Activated CD8-positive, alpha-beta memory T cell treated with anti-CD3 and anti-CD28 coated beads for 4 hours (primary cell): ENCODE results near the gene CIDEB.

Experiments
- DNase-seq, 2 donors: peaks; one replicate each; pipeline ENCODE4 v3.0.0-alpha.2; 2020; ENCODE audit warnings: low read depth in 2 of 2

CIDEB gene

DNA sequence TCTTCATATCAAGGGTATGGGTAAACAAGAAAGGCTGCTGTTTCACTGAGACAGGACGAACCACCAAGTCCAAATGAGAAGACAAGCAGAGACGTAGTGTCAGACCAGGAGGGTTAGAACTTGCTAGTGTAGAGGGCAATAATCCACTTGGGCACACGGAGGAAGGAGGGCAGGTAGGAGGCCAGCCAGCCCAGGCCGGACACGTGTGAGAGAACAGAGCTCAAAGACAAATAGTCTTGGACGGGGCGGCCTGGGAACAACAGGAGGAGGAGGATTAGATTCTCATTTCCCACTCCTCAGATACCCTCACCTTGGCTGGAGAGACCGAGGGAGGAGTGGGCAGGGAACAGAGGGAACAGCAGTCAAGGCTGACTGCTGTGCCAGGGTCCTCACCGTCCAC is 17.0 kb downstream of the CIDEB start:
- no peak for DNase-seq

DNA sequence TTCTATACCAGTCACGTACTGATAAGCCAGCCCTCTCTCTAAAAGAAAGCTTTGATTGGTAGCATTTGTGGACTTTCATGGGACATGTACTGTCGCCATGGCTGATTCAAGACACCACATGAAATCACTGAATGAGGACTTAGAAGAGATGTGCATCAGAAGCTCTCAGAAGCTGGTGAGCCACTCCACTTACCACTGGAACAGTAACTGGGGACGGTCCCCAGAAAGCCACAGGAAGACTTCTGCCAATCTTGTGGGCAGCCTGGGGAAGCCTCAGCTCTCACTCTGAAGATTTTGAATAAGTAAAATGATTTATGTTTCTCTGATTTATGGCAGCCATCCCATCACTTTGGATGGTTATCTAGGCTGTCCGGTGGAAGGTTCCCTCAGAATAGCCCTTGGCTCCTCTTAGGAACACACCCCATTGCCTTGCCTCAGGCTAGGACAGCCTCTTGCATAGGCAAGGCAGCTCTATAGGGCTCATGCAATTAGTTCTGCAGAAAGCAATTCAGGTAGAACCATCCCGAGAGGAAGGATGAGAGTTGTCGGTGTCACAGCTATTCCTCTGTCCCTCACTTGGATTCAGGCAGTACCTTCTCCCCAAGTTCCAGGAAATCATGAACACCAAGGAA is 18.0 kb downstream of the CIDEB start:
- no peak for DNase-seq

DNA sequence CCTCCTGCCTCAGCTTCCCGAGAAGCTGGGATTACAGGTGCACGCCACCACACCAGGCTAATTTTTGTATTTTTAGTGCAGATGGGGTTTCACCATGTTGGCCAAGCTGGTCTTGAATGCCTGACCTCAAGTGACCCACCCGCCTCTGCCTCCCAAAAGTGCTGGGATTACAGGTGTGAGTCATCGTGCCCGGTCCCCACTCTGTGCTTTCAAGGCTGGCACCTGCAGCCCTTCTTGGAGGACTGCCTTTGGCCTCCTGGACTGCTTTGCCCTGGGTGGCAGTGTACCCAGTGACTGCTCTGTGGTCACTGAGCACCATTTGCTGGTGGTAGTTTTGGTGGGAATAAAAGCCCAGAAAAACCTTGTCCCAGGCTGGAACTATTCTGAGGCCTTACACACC is 20.8 kb downstream of the CIDEB start:
- DNase-seq = no peak

DNA sequence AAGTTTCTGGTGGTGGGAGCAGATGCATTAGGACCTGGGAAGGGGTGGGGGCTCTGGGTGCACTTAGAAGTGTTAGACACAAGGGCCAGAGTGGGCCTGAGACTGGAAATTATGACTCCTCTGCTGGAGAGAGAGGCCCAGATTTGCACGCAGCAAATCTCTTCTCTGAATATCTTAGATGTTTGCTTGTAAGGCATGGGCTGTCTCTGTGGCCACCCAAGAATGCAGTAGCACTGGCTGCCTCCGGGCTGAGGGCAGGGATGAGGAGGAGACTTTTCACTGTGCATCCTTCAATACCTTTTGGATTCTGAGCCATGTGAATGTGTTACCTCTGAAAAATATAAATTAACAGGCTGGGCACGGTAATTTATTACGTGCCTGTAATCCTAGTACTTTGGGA is 22.4 kb downstream of the CIDEB start:
- no peak for DNase-seq

DNA sequence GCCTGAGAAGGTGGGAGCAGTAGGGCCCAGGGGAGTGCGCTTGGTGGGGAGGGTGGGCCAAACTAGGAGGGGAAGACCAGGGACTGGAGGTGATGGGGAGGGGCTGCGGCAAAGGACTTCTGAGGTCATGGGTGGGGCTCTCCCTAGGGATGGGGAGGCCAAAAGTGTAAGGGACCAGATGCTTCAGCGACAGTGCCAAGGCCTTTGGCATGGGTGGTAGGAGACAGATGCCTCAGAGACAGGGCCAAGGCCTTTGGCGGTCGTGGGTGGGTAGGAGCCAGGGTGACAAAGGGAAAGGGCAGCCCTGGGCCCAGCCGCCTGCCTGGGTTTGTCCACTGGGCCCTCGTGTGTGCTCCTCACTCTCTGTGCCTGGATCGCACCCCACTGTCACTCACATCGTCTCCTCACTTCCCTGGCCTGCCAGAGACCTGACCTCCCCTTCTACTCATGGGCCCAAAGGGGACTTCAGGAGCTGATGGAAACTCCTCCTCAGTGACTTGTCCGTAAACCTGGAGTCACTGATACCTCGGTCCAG is 23.2 kb downstream of the CIDEB start:
- no peak for DNase-seq

DNA sequence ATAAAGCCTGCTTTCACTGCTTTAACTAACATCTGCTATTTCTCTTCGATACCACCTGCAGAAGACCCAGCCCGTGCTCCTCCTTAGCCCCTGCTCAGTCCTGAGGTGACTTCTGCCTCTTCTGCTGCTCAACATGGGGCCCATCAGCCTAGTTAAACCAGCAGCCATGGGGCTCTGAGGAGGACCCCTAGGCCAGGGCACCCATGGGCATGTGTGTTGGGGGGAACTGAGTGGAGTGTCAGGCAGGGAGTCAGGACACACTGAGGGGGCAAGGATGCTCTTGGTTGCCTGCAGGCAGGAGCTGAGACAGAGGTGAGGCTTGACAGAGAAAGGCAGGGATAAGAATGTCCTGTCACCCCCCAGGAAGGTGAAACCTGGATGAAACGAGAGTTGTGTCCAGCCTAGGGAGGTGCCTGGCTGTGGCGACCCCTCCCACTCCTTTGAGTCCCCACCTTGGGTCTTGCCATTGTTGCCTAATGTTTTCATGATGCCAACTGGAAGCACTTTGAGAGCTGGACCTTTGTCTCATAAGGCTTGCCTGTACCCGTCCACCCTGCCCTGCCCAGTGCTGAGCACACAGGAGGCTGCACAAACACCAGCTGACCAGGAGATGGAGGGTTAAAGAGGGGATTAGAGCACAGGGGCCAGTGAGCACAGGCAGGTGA is 23.8 kb downstream of the CIDEB start:
- DNase-seq = no peak

DNA sequence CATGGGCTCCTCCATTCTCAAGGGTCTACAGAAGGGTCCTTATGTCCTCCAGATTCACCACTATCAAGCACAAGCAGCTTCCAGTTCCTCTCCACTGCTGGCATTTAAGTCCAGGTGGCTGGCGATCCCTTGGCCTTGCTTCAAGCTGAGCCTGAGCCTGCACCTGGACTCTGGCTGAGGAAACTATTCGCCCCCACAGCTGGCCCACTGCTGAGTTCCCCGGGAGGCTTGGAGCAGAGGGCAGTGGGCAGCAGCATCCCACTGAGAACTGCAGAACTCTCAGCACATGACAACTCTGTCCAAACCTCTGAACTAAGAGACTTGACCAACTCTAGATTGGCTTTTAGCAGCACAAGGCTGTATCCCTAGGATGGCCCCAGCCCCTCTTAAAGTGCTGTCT is 25.0 kb downstream of the CIDEB start:
- no peak for DNase-seq

DNA sequence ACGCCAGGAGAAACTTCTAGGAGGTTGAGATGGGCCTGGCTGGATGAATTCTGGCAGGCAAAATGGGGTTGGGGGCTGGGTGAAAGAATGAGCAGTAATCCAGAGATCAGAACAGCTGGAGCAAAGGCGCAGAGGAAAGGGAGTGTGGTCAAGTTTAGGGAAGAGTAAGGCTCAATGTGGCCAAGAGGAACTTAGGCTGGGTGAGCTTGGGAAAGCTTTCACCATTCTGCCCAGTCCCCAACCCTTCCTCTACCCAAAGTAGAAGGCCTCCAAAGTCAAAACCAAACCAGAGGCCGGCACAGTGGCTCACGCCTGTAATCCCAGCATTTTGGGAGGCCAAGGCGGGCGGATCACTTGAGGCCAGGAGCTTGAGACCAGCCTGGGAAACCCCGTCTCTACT is 26.1 kb downstream of the CIDEB start:
- no peak for DNase-seq

DNA sequence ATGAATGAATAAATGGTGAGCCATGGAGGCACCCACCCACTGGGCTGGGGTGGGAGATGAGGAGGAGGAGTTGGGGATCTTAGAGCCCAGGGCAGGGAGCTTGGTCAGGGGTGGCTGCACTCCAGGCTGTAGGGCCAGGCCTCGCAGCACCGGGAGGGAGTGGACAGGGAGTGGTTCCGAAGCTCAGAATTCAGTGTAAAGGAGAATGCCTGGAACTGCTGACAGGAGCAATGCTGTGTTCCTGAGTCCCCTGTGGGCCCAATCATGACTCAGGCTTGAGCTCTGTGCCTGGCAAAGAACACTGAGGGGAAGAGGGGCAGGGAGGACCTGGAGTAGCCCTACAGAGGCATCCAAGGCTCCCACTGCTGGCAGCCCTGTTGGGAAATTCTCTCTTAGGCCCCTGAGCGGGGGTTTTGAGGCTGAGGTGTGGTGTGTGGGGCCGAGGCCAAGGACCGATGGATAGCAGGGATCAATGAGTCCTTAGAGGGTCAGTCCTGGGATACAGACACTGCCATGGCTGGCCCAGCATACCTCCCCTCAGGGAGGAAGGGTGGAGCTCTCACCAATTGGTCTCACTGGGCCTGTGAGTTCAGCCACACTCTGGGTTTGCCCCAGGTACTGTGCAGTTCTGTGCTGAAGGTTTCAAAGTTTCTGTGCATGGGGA is 26.8 kb downstream of the CIDEB start:
- no peak for DNase-seq

DNA sequence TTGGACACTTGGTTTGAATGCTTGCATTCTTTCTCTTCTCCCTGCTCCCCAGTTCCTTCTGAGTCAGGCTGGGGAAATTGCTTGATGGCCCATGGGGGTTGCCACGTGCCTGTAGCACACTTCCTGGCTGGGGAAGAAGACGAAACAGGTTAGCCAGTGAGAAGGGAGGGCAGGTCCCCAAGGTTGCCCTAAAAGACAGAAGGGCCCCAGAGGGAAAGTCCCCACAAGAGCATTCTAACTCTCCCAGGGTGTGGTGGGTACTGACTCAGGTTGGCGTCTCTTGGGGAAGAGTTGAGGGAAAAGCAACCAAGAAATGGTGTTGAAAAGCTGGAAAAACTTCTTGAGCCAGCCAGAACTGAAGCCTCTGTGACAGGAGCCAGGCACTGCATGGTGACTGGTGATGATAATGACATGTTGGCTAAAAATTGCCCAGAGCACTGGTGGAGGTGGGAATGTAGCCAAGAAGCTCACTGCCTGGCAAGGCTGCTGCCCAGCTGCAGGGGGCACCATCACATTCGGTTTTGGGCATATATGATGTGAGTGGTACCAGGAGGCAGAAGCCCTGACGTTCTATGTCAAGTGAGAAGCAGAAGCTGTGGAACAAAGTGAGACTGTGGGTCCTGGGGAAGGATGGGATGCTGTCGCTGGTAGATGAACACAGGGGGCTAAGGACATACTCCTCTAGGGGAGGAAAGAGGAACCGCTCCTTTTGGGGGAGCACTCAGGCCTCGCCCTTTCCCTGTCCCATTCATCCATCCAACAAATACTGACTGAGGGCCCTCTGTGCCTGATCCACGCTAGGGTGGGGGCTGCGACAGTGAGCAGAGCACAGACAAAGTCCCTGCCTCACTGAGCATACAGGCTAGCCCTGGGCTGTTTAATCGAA is 28.2 kb downstream of the CIDEB start:
- DNase-seq = no peak

DNA sequence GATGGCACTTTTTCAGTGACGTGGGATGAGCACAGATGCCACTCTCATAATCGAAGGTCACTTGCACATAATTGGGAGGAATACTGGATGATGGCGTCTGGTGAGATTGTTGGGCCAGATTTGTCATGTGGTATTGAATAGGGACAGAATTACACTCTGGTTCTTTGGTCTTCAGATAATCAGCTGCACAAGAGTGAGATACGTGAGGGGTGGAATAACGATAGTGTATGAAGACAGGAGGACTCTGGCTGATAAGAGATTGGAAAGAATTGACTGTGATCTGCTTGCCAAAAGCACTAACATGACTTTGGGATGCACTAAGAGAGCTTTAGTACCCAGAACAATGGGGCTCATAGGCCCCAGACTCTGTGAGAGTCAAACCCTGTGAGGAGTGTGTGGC is 29.4 kb downstream of the CIDEB start:
- DNase-seq = no peak

DNA sequence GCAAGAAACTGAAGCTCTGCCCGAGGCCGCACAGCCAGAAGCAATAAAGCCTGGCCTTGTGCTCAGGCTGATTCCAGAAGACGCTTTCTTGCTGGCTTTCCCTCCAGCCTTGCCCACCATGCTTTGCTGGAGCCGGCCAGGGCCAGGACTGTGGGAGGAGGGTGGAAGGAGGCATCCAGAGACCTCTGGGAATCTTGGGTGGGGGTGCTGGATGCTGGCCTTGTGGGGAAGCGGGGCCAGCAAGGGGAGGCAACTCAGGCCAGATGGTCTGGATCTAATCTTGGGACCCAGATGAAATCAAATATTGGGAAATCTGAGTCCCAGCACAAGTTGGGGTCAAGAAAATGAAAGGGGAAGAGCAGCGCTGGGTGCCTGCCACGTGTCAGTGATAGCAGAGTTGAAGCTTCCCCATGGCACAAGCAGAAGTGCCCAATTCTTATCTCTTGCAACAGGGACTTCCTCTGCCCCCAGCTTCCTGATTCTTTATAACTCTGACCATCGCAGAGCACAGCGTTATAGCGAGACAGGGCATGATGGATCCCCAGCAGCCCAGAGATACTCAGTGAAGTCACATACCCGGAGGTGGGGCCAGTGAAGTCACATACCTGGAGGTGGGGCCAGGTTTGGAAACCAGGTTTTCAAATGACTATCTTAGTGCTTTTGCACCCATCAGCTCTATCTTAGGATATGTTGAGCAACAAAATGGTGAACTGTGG is 30.0 kb downstream of the CIDEB start:
- no peak for DNase-seq

DNA sequence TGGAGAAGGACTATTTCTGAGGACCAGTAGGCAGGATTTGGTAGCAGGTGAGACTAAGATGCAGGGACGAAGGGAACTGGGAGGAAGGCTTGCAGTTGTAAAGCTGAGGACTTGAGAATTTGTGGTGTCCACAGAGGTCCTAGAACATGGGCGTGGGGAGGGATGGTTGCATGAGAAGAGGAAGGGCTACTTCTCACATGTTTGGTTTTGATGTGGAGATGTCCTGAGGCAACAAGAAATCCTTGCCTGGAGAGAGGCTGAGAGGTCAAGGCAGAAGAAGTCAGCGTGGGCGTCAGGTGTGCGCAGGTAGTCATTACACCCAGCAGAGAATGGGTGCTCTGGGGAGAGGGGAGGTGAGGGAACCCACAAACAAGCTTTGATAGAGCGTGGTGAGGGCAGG is 30.7 kb downstream of the CIDEB start:
- no peak for DNase-seq

DNA sequence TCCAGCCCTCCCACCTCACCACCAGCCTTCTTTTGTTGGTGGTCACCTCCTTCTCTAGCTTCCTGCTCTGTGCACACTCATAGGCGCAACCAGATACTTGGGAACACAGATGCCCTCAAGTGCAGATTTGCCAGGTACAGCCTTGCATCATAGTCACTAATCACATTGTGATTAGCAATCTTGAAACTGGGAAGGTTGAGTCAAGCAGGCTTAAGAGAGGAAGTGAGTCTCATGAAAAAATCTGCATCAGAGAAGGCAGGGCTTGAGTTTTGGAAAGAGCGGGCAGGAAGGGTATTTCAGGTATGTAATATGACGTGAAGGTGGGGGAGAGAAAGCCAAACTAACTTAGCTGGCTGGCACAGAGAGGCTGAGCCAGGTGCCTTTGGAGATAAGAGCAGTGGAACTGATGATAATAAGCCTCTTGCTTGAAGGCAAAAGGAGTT is 33.7 kb downstream of the CIDEB start:
- DNase-seq = peak in 1 of 2 donors; percentile 23

DNA sequence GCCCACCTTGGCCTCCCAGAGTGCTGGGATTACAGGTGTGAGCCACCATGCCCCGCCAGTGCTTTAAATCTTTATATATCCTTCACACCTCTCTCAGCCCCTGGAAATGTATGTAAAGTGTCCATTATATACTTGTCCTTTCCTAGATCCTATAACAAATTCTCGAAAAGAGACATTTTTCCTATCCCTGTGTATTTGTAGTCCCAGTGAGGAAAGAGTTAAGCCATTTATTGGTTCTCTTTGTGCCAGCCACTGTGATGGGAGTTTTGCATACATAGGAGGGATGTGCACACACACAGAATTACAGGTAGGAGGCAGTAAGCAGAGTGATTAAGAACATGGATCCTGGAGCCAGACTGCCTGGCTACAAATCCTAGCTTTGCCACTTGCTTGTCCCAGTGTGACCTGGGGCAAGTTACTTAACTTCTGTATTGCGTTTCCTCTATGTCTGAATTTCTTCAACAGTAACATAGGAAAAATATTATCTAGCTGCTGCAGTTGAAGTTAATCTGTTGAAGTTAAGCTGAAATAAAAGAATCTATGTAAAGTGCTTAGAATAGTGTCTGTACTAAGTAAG is 34.3 kb downstream of the CIDEB start:
- no peak for DNase-seq

DNA sequence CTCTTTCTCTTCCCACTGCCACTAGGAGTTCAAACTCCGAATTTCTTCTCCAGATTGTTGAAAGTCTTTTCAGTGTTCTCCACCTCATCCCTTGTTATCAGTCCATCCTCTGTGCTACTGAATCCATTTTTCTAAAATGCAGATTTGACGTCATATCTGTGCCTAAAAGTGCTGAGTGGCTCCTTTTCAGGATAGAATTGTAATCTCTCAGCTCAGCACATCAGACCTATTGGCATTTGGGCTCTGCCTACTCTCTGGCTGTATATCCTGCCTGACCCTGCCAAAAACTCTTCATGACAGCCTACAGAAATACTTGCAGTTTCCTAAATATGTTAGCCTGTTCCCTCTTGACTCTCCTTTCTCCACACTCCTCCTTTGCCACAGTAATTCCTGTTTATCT is 35.3 kb downstream of the CIDEB start:
- no peak for DNase-seq

DNA sequence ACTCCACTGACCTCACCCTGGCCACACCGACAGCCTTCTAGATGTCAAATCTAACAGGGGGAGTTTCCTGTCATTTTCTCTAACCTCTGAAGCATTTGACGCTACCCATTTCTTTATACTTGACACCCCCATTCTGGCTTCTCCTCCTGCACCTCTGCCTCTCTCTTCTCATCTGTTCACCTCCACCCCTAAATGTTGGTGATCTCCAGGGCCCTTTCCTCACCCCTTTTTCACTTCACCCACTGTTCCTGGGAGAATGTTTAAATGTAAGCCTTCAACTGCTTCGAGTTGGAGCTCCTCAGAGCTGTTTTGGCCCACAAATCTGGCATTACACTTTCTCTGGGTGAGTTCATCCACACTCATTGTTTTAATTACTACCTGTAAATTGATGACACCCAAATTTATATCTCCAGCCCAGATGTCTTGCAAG is 35.9 kb downstream of the CIDEB start:
- DNase-seq = no peak

DNA sequence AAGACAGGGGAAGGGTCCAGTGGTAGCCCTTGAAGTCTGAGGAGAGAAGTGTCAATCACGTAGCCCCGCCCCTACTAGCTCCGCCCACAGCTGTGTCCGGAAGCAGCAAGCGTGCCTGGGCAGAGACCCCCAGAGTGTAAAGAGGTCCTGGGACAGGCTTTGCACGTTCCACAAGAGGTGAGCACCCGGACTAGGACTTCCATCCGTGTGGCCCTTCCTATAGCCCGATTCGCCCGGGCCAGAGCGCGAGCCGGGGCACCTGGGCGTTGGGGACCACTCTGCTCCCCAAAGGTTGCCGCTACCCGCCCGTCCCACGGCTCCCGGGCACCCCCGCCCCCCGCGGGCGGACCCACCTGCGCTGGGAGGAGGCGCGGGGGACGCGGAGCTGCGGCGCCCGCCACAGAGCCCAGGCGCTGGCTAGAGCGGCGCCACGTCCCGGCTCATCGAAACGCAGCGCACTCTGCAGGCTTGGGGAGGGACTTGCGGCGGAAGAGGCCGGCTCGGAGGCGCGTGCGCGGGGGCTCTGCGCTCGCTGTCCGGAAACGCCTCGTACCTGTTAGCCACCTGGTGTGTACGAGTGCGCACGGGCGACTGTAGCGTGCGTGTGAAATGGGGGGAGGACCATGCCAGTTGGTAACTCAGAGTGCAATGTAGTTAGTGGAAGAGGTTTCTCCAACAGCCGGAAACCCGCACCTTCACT is 36.5 kb downstream of the CIDEB start, which contains the start of gene RABGGTA:
TSS of gene RABGGTA (minus strand) at position 464 of the 700 bp plus-strand sequence. CDS start 482 bp downstream, outside the sequence.
- peak; percentile 81 to 84 for DNase-seq

DNA sequence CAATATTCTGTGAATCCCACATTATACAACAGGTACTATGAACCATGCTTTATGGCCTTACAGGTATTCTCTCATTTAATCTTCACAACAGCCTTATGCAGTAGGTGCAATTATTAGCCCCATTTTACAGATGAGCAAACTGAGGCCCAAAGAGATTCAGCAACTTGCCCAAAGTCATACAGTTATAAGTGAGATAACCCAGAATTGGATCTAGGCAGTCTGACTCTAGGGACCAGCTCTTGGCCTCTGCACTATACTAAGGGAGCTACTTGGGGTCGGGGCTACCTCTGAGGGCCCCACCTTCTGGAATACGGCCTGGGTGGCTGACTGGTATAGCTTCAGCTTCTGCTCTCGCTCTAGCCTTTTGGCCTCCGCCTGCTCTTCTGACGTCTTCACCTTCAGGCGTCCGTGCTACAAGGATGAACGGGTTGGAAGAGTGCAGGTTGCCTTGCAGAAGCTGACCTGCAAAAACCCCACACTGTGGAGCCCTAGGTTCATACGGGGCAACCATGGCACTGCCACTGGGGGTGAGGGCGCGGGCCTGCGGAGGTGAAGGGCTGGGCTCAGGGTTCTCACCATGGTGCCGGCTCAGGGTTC is 37.1 kb downstream of the CIDEB start:
- no peak for DNase-seq
